Body of pancreas (tissue), 4 donors: Measurements from ENCODE around the gene GCM1. TPM values are rescaled to one million over a fixed set of nuclear protein-coding genes. Genes with fewer than 3 reads are reported as not detected.

Source experiments
- ATAC-seq: fragments of 150-250 bp; one replicate; pipeline ENCODE4 v1.9.1; 2016
- DNase-seq, 4 donors: peaks; one replicate each; pipeline ENCODE4 v3.0.0-alpha.2; 2019
- H3K27ac ChIP-seq, 4 donors: fragments of 200-600 bp; sonication (generic); 1 replicate in 3 of 4; 2 replicates in 1 of 4; pipeline versions ENCODE4 v1.5.1 to v1.6.1; 2016 to 2019; ENCODE audit warnings: mild to moderate bottlenecking in 1 of 4, mixed read lengths in 1 of 4, moderate library complexity in 1 of 4
- H3K27me3 ChIP-seq, 2 donors: fragments of 200-600 bp; sonication (generic); one replicate each; pipeline ENCODE4 v1.6.0; 2016; ENCODE audit warnings: mild to moderate bottlenecking in 1 of 2
- H3K36me3 ChIP-seq, 2 donors: fragments of 200-600 bp; sonication (generic); replicated peaks in 1 of 2; 2 replicates each; pipeline ENCODE4 v1.5.1; 2016; ENCODE audit warnings: low read depth in 2 of 2; ENCODE audit not compliant: insufficient read depth in 1 of 2
- H3K4me1 ChIP-seq: fragments of 200-600 bp; sonication (generic); one replicate; pipeline ENCODE4 v1.6.0; 2016
- H3K4me3 ChIP-seq, 2 donors: fragments of 200-600 bp; sonication (generic); 1 replicate in 1 of 2; 2 replicates in 1 of 2; pipeline ENCODE4 v1.5.1; 2016 to 2019
- H3K9me3 ChIP-seq, 3 donors: fragments of 200-600 bp; sonication (generic); 1 replicate in 2 of 3; 2 replicates in 1 of 3; pipeline ENCODE4 v1.5.1; 2016
- CTCF ChIP-seq, 7 experiments: fragments of 450-650 bp in 4 of 7; fragments of 200-600 bp in 3 of 7; sonication (generic) in 3 of 7; IDR thresholded peaks; one replicate each; pipeline ENCODE4 v1.5.1; 2016 to 2019; ENCODE audit warnings: antibody characterized with exemption in 7 of 7
- POLR2A ChIP-seq, 3 donors: fragments of 450-650 bp; IDR thresholded peaks; one replicate each; pipeline ENCODE4 v1.6.1; 2016; ENCODE audit warnings: antibody characterized with exemption in 3 of 3, mild to moderate bottlenecking in 2 of 3
- WGBS, 2 donors: methylation state at CpG; one replicate each; pipeline ENCODE4 v1.1.5; 2017; 5-methylcytosine and 5-hydroxymethylcytosine counted together
- intact Hi-C: fragments of 100-400 bp; cut with DNase I; formaldehyde crosslinking; loops from one replicate; pipeline ENCODE4 v1.15.1; 2023
- total RNA-seq, 2 donors: library from RNA; depleted of rRNA; stranded (reverse); fragments of >200 nt; gene quantifications; one replicate each; pipeline ENCODE4 v1.1.0, GENCODE V29; 2016

Gene GCM1
- under 1 TPM in 1 of 2 donors, not detected in 1; 0.26 TPM for total RNA-seq

- 76% methylated on average over 5 of the region's 5 CpGs for WGBS, 2 donors
- Histone ChIP-seq H3K4me1 (no peaks in the 10 kb centered on the region), H3K9me3 (no peaks in the 10 kb centered on the region), H3K27ac (no peak within 1 kb of the TSS), H3K4me3 (no peak within 1 kb of the TSS), H3K36me3 (no peaks in the 10 kb centered on the region), H3K27me3 (no peaks in the 10 kb centered on the region)
- no peak for TF ChIP-seq POLR2A (IDR thresholded peaks at IDR 0.05)
- TF ChIP-seq CTCF (IDR thresholded peaks at IDR 0.05), result no peak
- DNase-seq (no peak), ATAC-seq (no peak)
- intact Hi-C loops, result no loop called here
Measured at GRCh38 chr6:53148684-53149083, at the start of gene GCM1. GCM1 (minus strand) TSS chr6:53148841; CDS start chr6:53145632, 3,209 bp downstream.

GRCh38 chr6:53197553-53197952 is 48.9 kb upstream of the GCM1 start:
- DNase-seq, result no peak
- no peaks in the 10 kb centered on the region for H3K9me3 ChIP-seq
- no peaks in the 10 kb centered on the region for H3K36me3 ChIP-seq
- no peaks in the 10 kb centered on the region for H3K27me3 ChIP-seq
- no peak for TF ChIP-seq POLR2A (IDR thresholded peaks at IDR 0.05)
- TF ChIP-seq CTCF (IDR thresholded peaks at IDR 0.05), result no peak
- H3K4me3 ChIP-seq, result no peak overlapping the region
- 73 to 74% methylated on average over 3 of the region's 3 CpGs for WGBS, 2 donors
- H3K4me1 ChIP-seq, result peaks cover 5% of the 10 kb centered on the region
- no peak overlapping the region for H3K27ac ChIP-seq
- intact Hi-C loops, result no loop called here
- no peak for ATAC-seq

- ATAC-seq (no peak), DNase-seq (no peak)
- H3K4me1 ChIP-seq, result peaks cover 5% of the 10 kb centered on the region
- 55 to 59% methylated on average over 3 to 4 of the region's 4 CpGs for WGBS, 2 donors
- TF ChIP-seq CTCF (IDR thresholded peaks at IDR 0.05) (no peak), POLR2A (IDR thresholded peaks at IDR 0.05) (no peak)
- H3K36me3 ChIP-seq, result no peaks in the 10 kb centered on the region
- no peak overlapping the region for H3K27ac ChIP-seq
- intact Hi-C loops, result no loop called here
- no peaks in the 10 kb centered on the region for H3K9me3 ChIP-seq
- H3K4me3 ChIP-seq, result no peak overlapping the region
- H3K27me3 ChIP-seq, result no peaks in the 10 kb centered on the region
Measured at GRCh38 chr6:53195048-53195447, 46.4 kb upstream of the GCM1 start.

- TF ChIP-seq CTCF (IDR thresholded peaks at IDR 0.05), result no peak
- Histone ChIP-seq H3K9me3 (no peaks in the 10 kb centered on the region), H3K36me3 (no peaks in the 10 kb centered on the region), H3K4me3 (no peak overlapping the region), H3K27me3 (no peaks in the 10 kb centered on the region), H3K27ac (peak overlapping the region in 2 of 4 donors; percentile 10 to 64), H3K4me1 (peaks cover 5% of the 10 kb centered on the region)
- peak in 1 of 4 donors; percentile 9 for DNase-seq
- ATAC-seq, result peak; percentile 59
- intact Hi-C loops, result no loop called here
- WGBS, 2 donors, result 24 to 30% methylated on average over 5 of the region's 5 CpGs
Measured at GRCh38 chr6:53192682-53193188, 44.1 kb upstream of the GCM1 start.

GRCh38 chr6:53189554-53189953 is 40.9 kb upstream of the GCM1 start:
- intact Hi-C loops, result no loop called here
- peaks cover 5% of the 10 kb centered on the region for H3K4me1 ChIP-seq
- no peaks in the 10 kb centered on the region for H3K36me3 ChIP-seq
- H3K4me3 ChIP-seq, result no peak overlapping the region
- DNase-seq, result no peak
- ATAC-seq, result no peak
- no peak overlapping the region for H3K27ac ChIP-seq
- H3K9me3 ChIP-seq, result no peaks in the 10 kb centered on the region
- H3K27me3 ChIP-seq, result no peaks in the 10 kb centered on the region
- TF ChIP-seq CTCF (IDR thresholded peaks at IDR 0.05) (no peak), POLR2A (IDR thresholded peaks at IDR 0.05) (no peak)
